ENCODE measurements around the gene CLIP1.
A peak's percentile ranks its signal among the peaks of the same experiment; 100 is the strongest.

Gene CLIP1

GRCh38 chr12:122454739-122455138 is 32.3 kb upstream of the CLIP1 start:
- TF ChIP-seq GABPA (IDR thresholded peaks at IDR 0.05; ENCODE audit: low read depth) (no peak), SPI1 (IDR thresholded peaks at IDR 0.05; ENCODE audit: borderline replicate concordance, low read depth) (no peak), POLR2AphosphoS5 (IDR thresholded peaks at IDR 0.05; ENCODE audit: low read depth) (no peak), REST (IDR thresholded peaks at IDR 0.05; ENCODE audit: insufficient replicate concordance, low read depth) (no peak)
- TF ChIP-seq, protein P1, sequence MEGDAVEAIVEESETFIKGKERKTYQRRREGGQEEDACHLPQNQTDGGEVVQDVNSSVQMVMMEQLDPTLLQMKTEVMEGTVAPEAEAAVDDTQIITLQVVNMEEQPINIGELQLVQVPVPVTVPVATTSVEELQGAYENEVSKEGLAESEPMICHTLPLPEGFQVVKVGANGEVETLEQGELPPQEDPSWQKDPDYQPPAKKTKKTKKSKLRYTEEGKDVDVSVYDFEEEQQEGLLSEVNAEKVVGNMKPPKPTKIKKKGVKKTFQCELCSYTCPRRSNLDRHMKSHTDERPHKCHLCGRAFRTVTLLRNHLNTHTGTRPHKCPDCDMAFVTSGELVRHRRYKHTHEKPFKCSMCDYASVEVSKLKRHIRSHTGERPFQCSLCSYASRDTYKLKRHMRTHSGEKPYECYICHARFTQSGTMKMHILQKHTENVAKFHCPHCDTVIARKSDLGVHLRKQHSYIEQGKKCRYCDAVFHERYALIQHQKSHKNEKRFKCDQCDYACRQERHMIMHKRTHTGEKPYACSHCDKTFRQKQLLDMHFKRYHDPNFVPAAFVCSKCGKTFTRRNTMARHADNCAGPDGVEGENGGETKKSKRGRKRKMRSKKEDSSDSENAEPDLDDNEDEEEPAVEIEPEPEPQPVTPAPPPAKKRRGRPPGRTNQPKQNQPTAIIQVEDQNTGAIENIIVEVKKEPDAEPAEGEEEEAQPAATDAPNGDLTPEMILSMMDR (IDR thresholded peaks at IDR 0.05; ENCODE audit: insufficient read depth, low read length) = no peak
- DNase-seq (ENCODE audit: low read depth in 1 of 2, low spot score in 1 of 2) = no peak
- H3K27me3 ChIP-seq (ENCODE audit: insufficient read depth, poor library complexity, severe bottlenecking) = no peaks in the 10 kb centered on the region
- no peak overlapping the region for H3K27ac ChIP-seq (replicated peaks)
- H3K4me3 ChIP-seq (replicated peaks; ENCODE audit: insufficient read depth, low read length) = no peak overlapping the region

- Histone ChIP-seq H3K27me3 (ENCODE audit: insufficient read depth, poor library complexity, severe bottlenecking) (no peaks in the 10 kb centered on the region), H3K27ac (replicated peaks) (no peak overlapping the region), H3K4me3 (replicated peaks; ENCODE audit: insufficient read depth, low read length) (no peak overlapping the region)
- TF ChIP-seq REST (IDR thresholded peaks at IDR 0.05; ENCODE audit: insufficient replicate concordance, low read depth) (no peak), POLR2AphosphoS5 (IDR thresholded peaks at IDR 0.05; ENCODE audit: low read depth) (no peak)
- DNase-seq (ENCODE audit: low read depth in 1 of 2, low spot score in 1 of 2) = no peak
Measured at GRCh38 chr12:122454250-122454721, 31.8 kb upstream of the CLIP1 start.

DNA sequence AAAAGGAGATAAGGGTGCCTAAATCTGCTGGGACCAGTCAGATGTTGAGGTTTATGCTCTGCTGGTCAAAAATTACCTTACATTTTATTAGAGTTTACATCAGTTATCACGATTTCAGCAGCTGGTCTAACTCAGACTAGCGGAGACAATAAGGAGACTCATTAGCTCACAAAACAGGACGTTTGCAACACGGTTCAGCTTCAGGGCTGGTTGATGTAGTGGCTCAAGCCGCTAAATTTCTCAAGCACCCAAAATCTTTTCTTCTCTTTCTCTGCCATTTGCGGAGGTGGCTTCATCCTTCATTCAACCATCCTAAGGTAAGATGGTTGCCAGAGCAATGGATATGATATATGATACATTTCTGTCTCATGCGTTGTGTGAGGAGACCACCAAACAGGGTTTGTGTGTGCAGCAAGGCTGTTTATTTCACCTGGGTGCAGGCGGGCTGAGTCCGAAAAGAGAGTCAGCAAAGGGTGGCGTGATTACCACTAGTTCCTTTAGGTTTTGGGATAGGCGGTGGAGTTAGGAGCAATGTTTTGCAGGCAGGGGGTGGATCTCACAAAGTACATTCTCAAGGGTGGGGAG is 30.3 kb upstream of the CLIP1 start:
- no peaks in the 10 kb centered on the region for H3K27me3 ChIP-seq (ENCODE audit: insufficient read depth, poor library complexity, severe bottlenecking)
- H3K27ac ChIP-seq (replicated peaks) = no peak overlapping the region
- no peak overlapping the region for H3K4me3 ChIP-seq (replicated peaks; ENCODE audit: insufficient read depth, low read length)
- DNase-seq (ENCODE audit: low read depth in 1 of 2, low spot score in 1 of 2) = peak in 1 of 2 experiments; percentile 9
- TF ChIP-seq GABPA (IDR thresholded peaks at IDR 0.05; ENCODE audit: low read depth) = no peak
- TF ChIP-seq REST (IDR thresholded peaks at IDR 0.05; ENCODE audit: insufficient replicate concordance, low read depth) = no peak
- TF ChIP-seq, protein P1 (IDR thresholded peaks at IDR 0.05; ENCODE audit: insufficient read depth, low read length) = no peak
- no peak for TF ChIP-seq SPI1 (IDR thresholded peaks at IDR 0.05; ENCODE audit: borderline replicate concordance, low read depth)
- TF ChIP-seq POLR2AphosphoS5 (IDR thresholded peaks at IDR 0.05; ENCODE audit: low read depth) = no peak
